Neural crest cell (in vitro differentiated cells): ENCODE results near the gene AXIN1. TPM values are rescaled to one million over a fixed set of nuclear protein-coding genes. Genes with fewer than 3 reads are reported as not detected.

Experiments
- DNase-seq: peaks from one replicate; pipeline ENCODE4 v3.0.0; 2021; ENCODE audit warnings: low read depth, mixed read lengths, low spot score
- H3K27ac Mint-ChIP-seq: one replicate; pipeline ENCODE4 v1.8.0; 2021; ENCODE audit warnings: mild to moderate bottlenecking, mixed read lengths; ENCODE audit not compliant: unreplicated experiment
- H3K27me3 Mint-ChIP-seq: 2 replicates; pipeline ENCODE4 v1.8.0; 2021; ENCODE audit warnings: low read depth, mild to moderate bottlenecking, mixed read lengths
- H3K36me3 Mint-ChIP-seq: 2 replicates; pipeline ENCODE4 v1.8.0; 2021; ENCODE audit warnings: low read depth, mild to moderate bottlenecking, mixed read lengths
- H3K4me1 Mint-ChIP-seq: 2 replicates; pipeline ENCODE4 v1.8.0; 2021; ENCODE audit warnings: mixed read lengths
- H3K4me3 Mint-ChIP-seq: one replicate; pipeline ENCODE4 v1.8.0; 2021; ENCODE audit warnings: mild to moderate bottlenecking, mixed read lengths
- H3K9me3 Mint-ChIP-seq: 2 replicates; pipeline ENCODE4 v1.8.0; 2021; ENCODE audit warnings: mixed read lengths
- total RNA-seq: library from RNA; stranded (reverse); gene quantifications from 2 replicates; pipeline ENCODE4 v1.2.1, GENCODE V29; 2021
- TF ChIP-seq, protein P1 (sequence below): fragments of 200-600 bp; sonication (generic); conservative IDR thresholded peaks from 2 replicates; pipeline ENCODE4 v1.5.0; 2021; ENCODE audit warnings: antibody characterized with exemption, mild to moderate bottlenecking

AXIN1 gene
- total RNA-seq, 1 donor from 2014 or later = 38.2 TPM

GRCh38 chr16:280005-280460, 72.5 kb downstream of the AXIN1 start:
- H3K27me3 Mint-ChIP-seq = peaks cover 51% of the 10 kb centered on the region
- no peak for DNase-seq
- H3K4me3 Mint-ChIP-seq = no peak overlapping the region
- H3K27ac Mint-ChIP-seq = no peak overlapping the region
- TF ChIP-seq, protein P1, sequence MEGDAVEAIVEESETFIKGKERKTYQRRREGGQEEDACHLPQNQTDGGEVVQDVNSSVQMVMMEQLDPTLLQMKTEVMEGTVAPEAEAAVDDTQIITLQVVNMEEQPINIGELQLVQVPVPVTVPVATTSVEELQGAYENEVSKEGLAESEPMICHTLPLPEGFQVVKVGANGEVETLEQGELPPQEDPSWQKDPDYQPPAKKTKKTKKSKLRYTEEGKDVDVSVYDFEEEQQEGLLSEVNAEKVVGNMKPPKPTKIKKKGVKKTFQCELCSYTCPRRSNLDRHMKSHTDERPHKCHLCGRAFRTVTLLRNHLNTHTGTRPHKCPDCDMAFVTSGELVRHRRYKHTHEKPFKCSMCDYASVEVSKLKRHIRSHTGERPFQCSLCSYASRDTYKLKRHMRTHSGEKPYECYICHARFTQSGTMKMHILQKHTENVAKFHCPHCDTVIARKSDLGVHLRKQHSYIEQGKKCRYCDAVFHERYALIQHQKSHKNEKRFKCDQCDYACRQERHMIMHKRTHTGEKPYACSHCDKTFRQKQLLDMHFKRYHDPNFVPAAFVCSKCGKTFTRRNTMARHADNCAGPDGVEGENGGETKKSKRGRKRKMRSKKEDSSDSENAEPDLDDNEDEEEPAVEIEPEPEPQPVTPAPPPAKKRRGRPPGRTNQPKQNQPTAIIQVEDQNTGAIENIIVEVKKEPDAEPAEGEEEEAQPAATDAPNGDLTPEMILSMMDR = no peak
- no peaks in the 10 kb centered on the region for H3K36me3 Mint-ChIP-seq
- no peaks in the 10 kb centered on the region for H3K9me3 Mint-ChIP-seq
- no peaks in the 10 kb centered on the region for H3K4me1 Mint-ChIP-seq

DNA sequence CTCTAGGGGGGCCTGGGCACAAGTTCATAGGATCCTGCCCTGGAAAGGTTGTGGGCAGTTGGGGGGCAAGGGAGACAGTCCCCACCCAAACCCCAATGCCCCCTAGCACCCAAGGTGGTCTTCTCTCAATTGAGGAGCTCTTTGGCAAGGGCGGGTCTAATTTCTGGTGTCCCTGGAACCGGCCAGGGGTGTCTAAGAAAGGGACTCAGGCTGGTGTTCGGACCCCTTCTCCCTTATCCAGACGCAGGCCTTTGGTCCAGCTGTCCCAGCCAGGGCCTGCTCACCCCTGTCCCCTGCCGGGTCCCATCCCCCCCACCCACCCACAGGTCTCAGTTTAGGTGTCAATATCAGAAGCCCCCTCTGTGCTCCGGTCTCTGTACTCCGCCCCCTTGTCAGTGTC, 73.0 kb downstream of the AXIN1 start:
- H3K27ac Mint-ChIP-seq = no peak overlapping the region
- peak overlapping the region; percentile 9 for H3K4me3 Mint-ChIP-seq
- H3K36me3 Mint-ChIP-seq = no peaks in the 10 kb centered on the region
- H3K9me3 Mint-ChIP-seq = no peaks in the 10 kb centered on the region
- DNase-seq = no peak
- no peaks in the 10 kb centered on the region for H3K4me1 Mint-ChIP-seq
- TF ChIP-seq, protein P1 = no peak
- peaks cover 56% of the 10 kb centered on the region for H3K27me3 Mint-ChIP-seq

DNA sequence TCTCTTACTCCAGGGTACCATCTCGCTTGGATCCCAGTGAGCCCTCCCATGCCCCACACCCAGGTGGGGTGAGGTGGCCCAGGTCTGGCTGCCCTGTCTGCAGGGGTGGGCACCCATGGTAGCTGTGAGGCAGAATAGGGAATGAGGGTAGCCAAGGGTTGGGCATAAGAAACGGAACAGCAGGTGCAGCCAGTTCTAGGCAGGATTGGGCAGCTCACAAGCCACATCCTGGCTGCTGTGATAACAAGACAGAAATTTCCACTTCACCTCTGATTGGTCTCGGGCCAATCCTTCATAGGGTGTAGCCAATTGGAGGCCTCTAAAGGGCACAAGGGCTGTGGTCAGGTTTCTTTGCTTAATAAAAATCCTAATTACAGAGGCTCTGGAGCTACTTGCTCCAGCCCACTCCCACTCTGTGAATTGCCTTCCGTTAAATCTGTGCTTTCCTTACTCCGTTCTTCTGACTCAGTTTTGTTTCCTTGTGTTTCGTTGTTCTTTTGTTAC, 73.6 kb downstream of the AXIN1 start:
- Mint-ChIP-seq H3K36me3 (no peaks in the 10 kb centered on the region), H3K4me3 (peak overlapping the region; percentile 21), H3K27ac (no peak overlapping the region), H3K27me3 (peaks cover 61% of the 10 kb centered on the region), H3K4me1 (no peaks in the 10 kb centered on the region), H3K9me3 (no peaks in the 10 kb centered on the region)
- DNase-seq = no peak
- TF ChIP-seq, protein P1 = no peak

DNA sequence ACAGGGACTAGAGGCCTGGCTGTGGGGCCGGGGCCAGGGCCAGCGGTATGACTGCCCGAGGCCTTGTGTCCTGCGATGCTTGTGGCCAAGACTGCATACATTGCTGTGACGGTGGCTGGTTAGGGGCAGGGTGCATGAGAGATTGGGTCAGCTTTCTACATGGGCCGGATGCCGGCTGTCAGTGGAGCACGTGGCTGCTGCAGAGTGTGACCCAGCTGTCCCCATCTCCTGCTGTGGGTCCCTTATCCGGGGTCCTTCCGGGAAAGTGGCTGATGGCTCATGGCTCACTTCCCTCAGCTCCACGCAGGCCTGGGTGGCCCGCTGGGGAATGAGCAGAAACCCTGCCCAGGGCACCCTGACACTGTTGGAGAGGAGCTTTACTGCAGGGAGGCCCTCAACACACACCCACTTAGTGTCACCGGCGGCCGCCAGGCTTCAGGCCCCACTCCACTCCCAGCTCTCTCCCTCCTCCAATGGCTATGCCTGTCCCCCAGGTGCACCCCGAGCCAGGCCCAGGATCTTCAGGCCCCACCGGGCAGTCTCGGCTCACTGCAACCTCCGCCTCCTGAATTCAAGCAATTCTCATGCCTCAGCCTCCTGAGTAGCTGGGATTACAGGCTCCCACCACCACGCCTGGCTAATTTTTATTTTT, 76.0 kb downstream of the AXIN1 start:
- no peak overlapping the region for H3K27ac Mint-ChIP-seq
- TF ChIP-seq, protein P1 = no peak
- H3K4me1 Mint-ChIP-seq = no peaks in the 10 kb centered on the region
- DNase-seq = no peak
- peaks cover 60% of the 10 kb centered on the region for H3K27me3 Mint-ChIP-seq
- no peaks in the 10 kb centered on the region for H3K9me3 Mint-ChIP-seq
- H3K4me3 Mint-ChIP-seq = peak overlapping the region; percentile 80
- H3K36me3 Mint-ChIP-seq = no peaks in the 10 kb centered on the region

DNA sequence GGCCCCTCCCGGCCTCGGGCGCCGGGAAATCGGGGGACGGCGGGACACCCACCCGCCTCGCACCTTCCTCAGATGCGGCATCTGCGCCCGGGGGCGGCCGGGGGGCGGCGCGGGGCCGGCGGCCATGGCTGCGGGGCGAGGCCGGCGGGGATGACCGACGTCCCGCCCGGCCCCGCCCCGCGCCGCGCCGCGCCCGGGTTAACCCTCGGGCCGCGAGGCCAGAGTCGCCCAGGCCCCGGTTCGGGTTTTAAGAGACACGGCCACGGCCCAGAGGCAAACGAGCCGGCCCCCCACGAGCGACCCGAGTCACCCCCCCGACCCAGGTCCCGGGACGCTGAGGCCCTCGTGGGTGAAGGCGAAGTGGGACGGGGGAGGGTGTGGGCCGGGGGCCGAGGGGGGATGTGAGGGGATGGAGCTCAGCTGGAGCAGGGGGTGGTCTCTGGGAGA, 76.7 kb downstream of the AXIN1 start, which contains the start of gene RGS11:
RGS11 (minus strand) TSS at position 159 of the 447 bp plus-strand sequence; CDS start at position 126, 33 bp downstream.
- Mint-ChIP-seq H3K4me3 (peak within 1 kb of the TSS; percentile 80), H3K27me3 (peaks cover 54% of the 10 kb centered on the region), H3K4me1 (no peaks in the 10 kb centered on the region), H3K36me3 (no peaks in the 10 kb centered on the region), H3K27ac (no peak within 1 kb of the TSS), H3K9me3 (no peaks in the 10 kb centered on the region)
- TF ChIP-seq, protein P1 = no peak
- no peak for DNase-seq
